DMS153 treated with DMSO at 0.1 percent for 48 hours (cell line): ENCODE measurements around the gene CD47.

Experiments
- DNase-seq: peaks from one replicate; lab custom pipeline; 2025; ENCODE audit not compliant: unreplicated experiment; lab: John Stamatoyannopoulos, UW

The CD47 gene

GRCh38 chr3:108018552-108018951 is 72.3 kb downstream of the CD47 start:
- DNase-seq, result no peak

GRCh38 chr3:108017587-108017986 is 73.2 kb downstream of the CD47 start:
- no peak for DNase-seq

- no peak for DNase-seq
Observed at GRCh38 chr3:108014943-108015342, 75.9 kb downstream of the CD47 start.

GRCh38 chr3:108013141-108014055 is 77.4 kb downstream of the CD47 start:
- no peak for DNase-seq

GRCh38 chr3:108012304-108012703 is 78.5 kb downstream of the CD47 start:
- no peak for DNase-seq

- no peak for DNase-seq
Observed at GRCh38 chr3:108011616-108012015, 79.2 kb downstream of the CD47 start.

- no peak for DNase-seq
Observed at GRCh38 chr3:108008931-108009639, 81.7 kb downstream of the CD47 start.

GRCh38 chr3:108008106-108008505 is 82.7 kb downstream of the CD47 start:
- DNase-seq, result no peak

GRCh38 chr3:108006881-108007331 is 83.9 kb downstream of the CD47 start:
- DNase-seq, result no peak

GRCh38 chr3:108006077-108006771 is 84.6 kb downstream of the CD47 start:
- no peak for DNase-seq

GRCh38 chr3:108004647-108005046 is 86.2 kb downstream of the CD47 start:
- no peak for DNase-seq

GRCh38 chr3:108001457-108001856 is 89.4 kb downstream of the CD47 start:
- no peak for DNase-seq

GRCh38 chr3:107999215-107999775 is 91.5 kb downstream of the CD47 start:
- no peak for DNase-seq

GRCh38 chr3:107997671-107998070 is 93.2 kb downstream of the CD47 start:
- no peak for DNase-seq

GRCh38 chr3:107995823-107996222 is 95.0 kb downstream of the CD47 start:
- no peak for DNase-seq

- no peak for DNase-seq
Observed at GRCh38 chr3:107994956-107995715, 95.7 kb downstream of the CD47 start.

- DNase-seq, result no peak
Observed at GRCh38 chr3:107994181-107994580, 96.7 kb downstream of the CD47 start.

- DNase-seq, result no peak
Observed at GRCh38 chr3:107993771-107994170, 97.1 kb downstream of the CD47 start.
